Breast epithelium (tissue), 3 donors: Measurements from ENCODE around the gene NTRK3.

Experiments
- POLR2A ChIP-seq: fragments of 450-650 bp; IDR thresholded peaks from one replicate; pipeline ENCODE4 v1.6.1; 2016; ENCODE audit warnings: antibody characterized with exemption, mild to moderate bottlenecking, moderate library complexity
- POLR2AphosphoS5 ChIP-seq, 3 donors: sonication (generic); formaldehyde crosslinking; IDR thresholded peaks; one replicate each; pipeline ENCODE4 v1.6.1; 2017; ENCODE audit warnings: antibody characterized with exemption in 3 of 3
- TF ChIP-seq, protein P1 (sequence below), 3 donors: fragments of 450-650 bp; IDR thresholded peaks; one replicate each; pipeline ENCODE4 v1.5.1; 2016 to 2017; ENCODE audit warnings: antibody characterized with exemption in 3 of 3, mild to moderate bottlenecking in 3 of 3, moderate library complexity in 3 of 3

DNA sequence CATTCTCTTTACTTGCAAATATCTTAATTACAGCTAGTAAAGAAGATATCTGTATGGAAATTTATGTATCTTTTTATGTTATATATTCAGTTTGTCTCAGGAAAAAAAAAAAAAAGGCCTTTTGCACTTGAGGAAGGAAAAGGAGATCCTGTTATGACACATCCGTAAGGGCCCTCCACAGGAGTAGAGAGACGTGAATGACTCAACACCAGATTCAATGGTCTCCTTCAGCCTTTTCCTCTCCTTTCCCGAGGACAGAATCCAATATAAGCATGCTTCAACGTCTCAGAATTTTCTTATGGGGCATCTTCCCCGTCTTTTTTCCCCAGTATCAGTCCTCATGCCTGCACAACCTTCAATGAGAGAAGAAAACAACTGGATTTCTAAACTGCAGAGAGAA lies 340.3 kb downstream of the NTRK3 start:
- TF ChIP-seq POLR2AphosphoS5 (IDR thresholded peaks at IDR 0.05): no peak
- TF ChIP-seq, protein P1, sequence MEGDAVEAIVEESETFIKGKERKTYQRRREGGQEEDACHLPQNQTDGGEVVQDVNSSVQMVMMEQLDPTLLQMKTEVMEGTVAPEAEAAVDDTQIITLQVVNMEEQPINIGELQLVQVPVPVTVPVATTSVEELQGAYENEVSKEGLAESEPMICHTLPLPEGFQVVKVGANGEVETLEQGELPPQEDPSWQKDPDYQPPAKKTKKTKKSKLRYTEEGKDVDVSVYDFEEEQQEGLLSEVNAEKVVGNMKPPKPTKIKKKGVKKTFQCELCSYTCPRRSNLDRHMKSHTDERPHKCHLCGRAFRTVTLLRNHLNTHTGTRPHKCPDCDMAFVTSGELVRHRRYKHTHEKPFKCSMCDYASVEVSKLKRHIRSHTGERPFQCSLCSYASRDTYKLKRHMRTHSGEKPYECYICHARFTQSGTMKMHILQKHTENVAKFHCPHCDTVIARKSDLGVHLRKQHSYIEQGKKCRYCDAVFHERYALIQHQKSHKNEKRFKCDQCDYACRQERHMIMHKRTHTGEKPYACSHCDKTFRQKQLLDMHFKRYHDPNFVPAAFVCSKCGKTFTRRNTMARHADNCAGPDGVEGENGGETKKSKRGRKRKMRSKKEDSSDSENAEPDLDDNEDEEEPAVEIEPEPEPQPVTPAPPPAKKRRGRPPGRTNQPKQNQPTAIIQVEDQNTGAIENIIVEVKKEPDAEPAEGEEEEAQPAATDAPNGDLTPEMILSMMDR (IDR thresholded peaks at IDR 0.05): no peak
- no peak for TF ChIP-seq POLR2A
